HCT116 (cell line): ENCODE data around the gene MYLK4. TPM values are rescaled to one million over a fixed set of nuclear protein-coding genes. Genes with fewer than 3 reads are reported as not detected.

Experiments
- ATAC-seq: fragments of 200-7000 bp; cut with Tn5 transposase; 2 replicates; pipeline ENCODE4 v1.9.1; 2020; ENCODE audit warnings: mild to moderate bottlenecking, moderate library complexity
- BruUV-seq: library from RNA; stranded (reverse); fragments of 400-500 nt; replicated peaks from 2 replicates; lab custom pipeline; 2021; lab: Mats Ljungman, UMichigan
- CTCF ChIA-PET: fragments of 300-600 bp; sonication (Branson Sonifier 250); formaldehyde crosslinking; loops from one replicate; lab custom pipeline; 2021; ENCODE audit warnings: antibody characterized with exemption; lab: Charles Lee
- POLR2A ChIA-PET: fragments of 300-600, 350-600 bp; sonication (Branson Sonifier 250); formaldehyde crosslinking; loops from one replicate; lab custom pipeline; 2021; ENCODE audit warnings: antibody characterized with exemption; lab: Charles Lee
- RAD21 ChIA-PET, 2 experiments: fragments of 300-600 bp; sonication (Branson Sonifier 250); formaldehyde crosslinking; loops; one replicate each; lab custom pipeline; 2023; ENCODE audit warnings: low total read pairs in 2 of 2; ENCODE audit not compliant: uncharacterized antibody in 2 of 2, unreplicated experiment in 2 of 2, low non-redundant PET in 1 of 2; lab: Charles Lee
- DNase-seq: peaks from one replicate; pipeline ENCODE4 v3.0.0-alpha.2; 2010; ENCODE audit warnings: low read depth, low spot score
- H2AFZ ChIP-seq: fragments of 200-600 bp; shearing (Covaris generic), sonication (generic); 2 replicates; pipeline ENCODE4 v1.6.1; 2017; ENCODE audit warnings: low read depth, mixed run types, mixed read lengths, antibody characterized with exemption, low read length; ENCODE audit not compliant: poor library complexity, severe bottlenecking
- H3K27ac ChIP-seq: 2 replicates; pipeline ENCODE4 v1.5.1; 2012; ENCODE audit warnings: low read depth, low read length
- H3K27me3 ChIP-seq: fragments of 200-600 bp; sonication (generic); 2 replicates; pipeline ENCODE4 v1.6.1; 2016; ENCODE audit warnings: mixed run types, low read length, mixed read lengths; ENCODE audit not compliant: insufficient read depth
- H3K36me3 ChIP-seq, 2 experiments: fragments of 200-500 bp in 1 of 2; fragments of 200-600 bp in 1 of 2; sonication (Bioruptor generic) in 1 of 2; sonication (generic) in 1 of 2; 2 replicates each; pipeline versions ENCODE4 v1.5.1 to v1.6.1; 2014 to 2016; ENCODE audit warnings: low read length in 2 of 2, inconsistent platforms in 1 of 2, mixed read lengths in 1 of 2, mixed run types in 1 of 2; ENCODE audit not compliant: insufficient read depth in 2 of 2, control insufficient read depth in 1 of 2
- H3K4me1 ChIP-seq, 2 experiments: fragments of 200-600 bp in 1 of 2; sonication (generic) in 1 of 2; 2 replicates each; pipeline versions ENCODE4 v1.5.1 to v1.6.1; 2012 to 2017; ENCODE audit warnings: low read length in 2 of 2, inconsistent platforms in 1 of 2, mild to moderate bottlenecking in 1 of 2, mixed read lengths in 1 of 2, mixed run types in 1 of 2, moderate library complexity in 1 of 2; ENCODE audit not compliant: insufficient read depth in 2 of 2, control insufficient read depth in 1 of 2
- H3K4me2 ChIP-seq: fragments of 200-600 bp; sonication (generic); 2 replicates; pipeline ENCODE4 v1.6.1; 2017; ENCODE audit warnings: mixed run types, low read length, mixed read lengths
- H3K4me3 ChIP-seq, 2 experiments: fragments of 200-600 bp in 1 of 2; sonication (generic) in 1 of 2; replicated peaks in 1 of 2; 2 replicates each; pipeline ENCODE4 v1.5.1; 2011 to 2016; ENCODE audit warnings: low read length in 2 of 2, control low read depth in 1 of 2, low read depth in 1 of 2, mild to moderate bottlenecking in 1 of 2, mixed read lengths in 1 of 2, mixed run types in 1 of 2
- H3K79me2 ChIP-seq: fragments of 200-600 bp; sonication (generic); 2 replicates; pipeline ENCODE4 v1.6.1; 2017; ENCODE audit warnings: mild to moderate bottlenecking, mixed run types, low read length, moderate library complexity, mixed read lengths; ENCODE audit not compliant: insufficient read depth
- H3K9ac ChIP-seq: fragments of 200-600 bp; sonication (generic); 2 replicates; pipeline ENCODE4 v1.6.1; 2016; ENCODE audit warnings: low read length, mixed read lengths
- H3K9me2 ChIP-seq: fragments of 200-600 bp; sonication (generic), shearing (Covaris generic); 2 replicates; pipeline ENCODE4 v1.6.1; 2017; ENCODE audit warnings: mixed run types, mild to moderate bottlenecking, moderate library complexity; ENCODE audit not compliant: insufficient read depth
- H3K9me3 ChIP-seq, 2 experiments: fragments of 200-500 bp in 1 of 2; fragments of 200-600 bp in 1 of 2; sonication (Bioruptor generic) in 1 of 2; sonication (generic) in 1 of 2; 2 replicates each; pipeline ENCODE4 v1.6.1; 2014 to 2017; ENCODE audit warnings: low read length in 2 of 2, mixed read lengths in 2 of 2, inconsistent platforms in 1 of 2, low read depth in 1 of 2, mild to moderate bottlenecking in 1 of 2, mixed run types in 1 of 2, moderate library complexity in 1 of 2; ENCODE audit not compliant: control insufficient read depth in 1 of 2, insufficient read depth in 1 of 2
- H4K20me1 ChIP-seq: fragments of 200-600 bp; sonication (generic), shearing (Covaris generic); 2 replicates; pipeline ENCODE4 v1.6.1; 2017; ENCODE audit warnings: mixed run types, mild to moderate bottlenecking, moderate library complexity; ENCODE audit not compliant: insufficient read depth
- POLR2A ChIP-seq: IDR thresholded peaks from 2 replicates; pipeline ENCODE4 v1.7.0; 2011; ENCODE audit warnings: borderline replicate concordance; ENCODE audit not compliant: insufficient read depth, insufficient read length; ENCODE audit errors: extremely low read depth
- RAD21 ChIP-seq: IDR thresholded peaks from 2 replicates; pipeline ENCODE4 v1.6.1; 2012; ENCODE audit warnings: low read depth, mild to moderate bottlenecking
- SIN3A ChIP-seq: IDR thresholded peaks from 2 replicates; pipeline ENCODE4 v1.6.1; 2012; ENCODE audit warnings: low read depth
- SP1 ChIP-seq: IDR thresholded peaks from 2 replicates; pipeline ENCODE4 v1.6.1; 2012; ENCODE audit warnings: low read depth
- TCF7L2 ChIP-seq: IDR thresholded peaks from 2 replicates; pipeline ENCODE4 v1.7.0; 2011; ENCODE audit warnings: borderline replicate concordance, inconsistent platforms; ENCODE audit not compliant: insufficient read depth, insufficient read length; ENCODE audit errors: extremely low read depth
- YY1 ChIP-seq: IDR thresholded peaks from 2 replicates; pipeline ENCODE4 v1.6.1; 2011; ENCODE audit warnings: low read length, low read depth, moderate library complexity, mild to moderate bottlenecking; ENCODE audit not compliant: insufficient replicate concordance; ENCODE audit errors: extremely low read depth
- ZFX ChIP-seq: fragments of 450-650 bp; IDR thresholded peaks from 2 replicates; pipeline ENCODE4 v1.6.1; 2017
- ZNF274 ChIP-seq: fragments of 200-500 bp; sonication (Bioruptor generic); IDR thresholded peaks from 2 replicates; pipeline ENCODE4 v1.6.1; 2014; ENCODE audit warnings: mild to moderate bottlenecking, low read depth, low read length, inconsistent platforms
- intact Hi-C: fragments of 100-400 bp; cut with micrococcal nuclease; formaldehyde crosslinking; loops from 2 replicates; pipeline ENCODE4 v1.10.0; 2022
- total RNA-seq: library from RNA; stranded (reverse); gene quantifications from one replicate; pipeline ENCODE4 v1.2.1, GENCODE V29; 2021; ENCODE audit not compliant: unreplicated experiment
- TF ChIP-seq, protein P1 (sequence below), 3 experiments: fragments of 200-600 bp in 1 of 3; sonication (generic) in 1 of 3; IDR thresholded peaks in 2 of 3; conservative IDR thresholded peaks in 1 of 3; 2 replicates each; pipeline ENCODE4 v1.5.1; 2012 to 2017; ENCODE audit warnings: low read depth in 2 of 3, low read length in 2 of 3, antibody characterized with exemption in 1 of 3, borderline replicate concordance in 1 of 3, control low read depth in 1 of 3, mild to moderate bottlenecking in 1 of 3, mixed read lengths in 1 of 3, mixed run types in 1 of 3, moderate library complexity in 1 of 3; ENCODE audit not compliant: insufficient read depth in 1 of 3
- TF ChIP-seq, protein P2 (sequence below): IDR thresholded peaks from 2 replicates; pipeline ENCODE4 v1.6.1; 2012

The MYLK4 gene
- total RNA-seq, 1 experiment from 2014 or later: 0.27 TPM

DNA sequence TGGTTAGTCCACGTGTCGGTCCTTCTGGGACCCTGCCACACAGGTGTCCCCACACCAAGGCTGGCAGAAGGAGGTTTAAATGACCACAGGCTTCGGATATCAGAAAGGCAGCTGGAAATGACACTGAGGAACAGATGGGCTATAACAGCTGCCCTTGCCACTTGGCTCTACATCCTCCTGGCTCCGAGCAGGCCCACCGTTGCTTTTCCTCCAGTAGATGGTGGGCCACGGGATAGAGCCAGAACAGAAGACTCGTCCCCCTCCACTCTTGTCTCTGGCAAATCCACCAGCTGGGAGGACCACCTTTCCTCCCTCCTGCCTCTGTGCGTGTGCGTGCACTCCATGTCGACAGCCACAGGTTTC lies 32.1 kb upstream of the MYLK4 start:
- intact Hi-C loops: no loop called here
- Histone ChIP-seq H2AFZ (no peak overlapping the region), H3K4me1 (peaks cover 0 to 2% of the 10 kb centered on the region in 2 experiments; a peak in 1 of 4 replicates), H4K20me1 (no peaks in the 10 kb centered on the region), H3K27ac (no peak overlapping the region), H3K79me2 (peaks cover 85% of the 10 kb centered on the region), H3K27me3 (no peaks in the 10 kb centered on the region), H3K9me3 (no peaks in the 10 kb centered on the region), H3K9ac (no peak overlapping the region), H3K4me2 (no peak overlapping the region), H3K36me3 (peaks cover 42 to 54% of the 10 kb centered on the region in 2 experiments; a peak in 3 of 4 replicates), H3K9me2 (no peaks in the 10 kb centered on the region), H3K4me3 (no peak overlapping the region)
- ChIA-PET POLR2A (interaction anchor here (1.1 kb wide), 1 partner anchor 11 kb away, joined by 4 read pairs; no protein-coding TSS in a partner anchor), RAD21 (no interaction called here), CTCF (interaction anchor here (0.9 to 1.6 kb wide), 2 partner anchors 9 to 149 kb away, joined by 3 read pairs; no protein-coding TSS in a partner anchor)
- ATAC-seq (no peak), DNase-seq (no peak)
- BruUV-seq: no TSS peak
- TF ChIP-seq, protein P1, sequence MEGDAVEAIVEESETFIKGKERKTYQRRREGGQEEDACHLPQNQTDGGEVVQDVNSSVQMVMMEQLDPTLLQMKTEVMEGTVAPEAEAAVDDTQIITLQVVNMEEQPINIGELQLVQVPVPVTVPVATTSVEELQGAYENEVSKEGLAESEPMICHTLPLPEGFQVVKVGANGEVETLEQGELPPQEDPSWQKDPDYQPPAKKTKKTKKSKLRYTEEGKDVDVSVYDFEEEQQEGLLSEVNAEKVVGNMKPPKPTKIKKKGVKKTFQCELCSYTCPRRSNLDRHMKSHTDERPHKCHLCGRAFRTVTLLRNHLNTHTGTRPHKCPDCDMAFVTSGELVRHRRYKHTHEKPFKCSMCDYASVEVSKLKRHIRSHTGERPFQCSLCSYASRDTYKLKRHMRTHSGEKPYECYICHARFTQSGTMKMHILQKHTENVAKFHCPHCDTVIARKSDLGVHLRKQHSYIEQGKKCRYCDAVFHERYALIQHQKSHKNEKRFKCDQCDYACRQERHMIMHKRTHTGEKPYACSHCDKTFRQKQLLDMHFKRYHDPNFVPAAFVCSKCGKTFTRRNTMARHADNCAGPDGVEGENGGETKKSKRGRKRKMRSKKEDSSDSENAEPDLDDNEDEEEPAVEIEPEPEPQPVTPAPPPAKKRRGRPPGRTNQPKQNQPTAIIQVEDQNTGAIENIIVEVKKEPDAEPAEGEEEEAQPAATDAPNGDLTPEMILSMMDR (IDR thresholded peaks at IDR 0.05 in 2 of 3, conservative IDR thresholded peaks at IDR 0.05 in 1 of 3; ENCODE audit: borderline replicate concordance in 1 of 3, insufficient read depth in 1 of 3, low read depth in 2 of 3, low read length in 2 of 3): no peak
- no peak for TF ChIP-seq POLR2A
- TF ChIP-seq YY1: no peak
- TF ChIP-seq TCF7L2: no peak
- no peak for TF ChIP-seq SIN3A
- TF ChIP-seq RAD21: no peak
- TF ChIP-seq ZFX: no peak
- TF ChIP-seq, protein P2, sequence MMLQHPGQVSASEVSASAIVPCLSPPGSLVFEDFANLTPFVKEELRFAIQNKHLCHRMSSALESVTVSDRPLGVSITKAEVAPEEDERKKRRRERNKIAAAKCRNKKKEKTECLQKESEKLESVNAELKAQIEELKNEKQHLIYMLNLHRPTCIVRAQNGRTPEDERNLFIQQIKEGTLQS: no peak
- TF ChIP-seq ZNF274: no peak
- no peak for TF ChIP-seq SP1
